ENCODE data around the gene NCAM2. TPM values are rescaled to one million over a fixed set of nuclear protein-coding genes. Genes with fewer than 3 reads are reported as not detected.
A peak's percentile ranks its signal among the peaks of the same experiment; 100 is the strongest.

NCAM2 gene
- polyA plus RNA-seq, 3 donors, result not detected

DNA sequence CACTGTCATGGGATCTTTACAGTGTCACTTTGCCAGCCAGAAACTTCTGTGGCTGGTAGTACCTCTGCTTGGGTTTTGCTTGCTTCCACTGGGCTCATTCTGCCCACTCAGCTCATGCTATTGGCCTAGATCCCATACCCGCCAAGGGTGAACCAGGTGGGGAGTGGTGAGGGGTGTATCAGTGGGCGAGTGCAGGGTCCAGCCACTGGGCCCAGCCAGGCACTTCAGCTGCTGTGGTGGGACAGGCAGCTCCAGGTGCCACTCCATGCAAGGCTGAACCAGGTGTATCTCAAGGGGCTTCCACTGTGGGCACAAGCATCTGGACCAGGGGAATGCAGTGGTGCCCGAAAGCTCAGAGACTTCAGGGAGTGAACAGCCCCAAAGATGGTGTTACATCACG is 398.2 kb downstream of the NCAM2 start:
- TF ChIP-seq, protein P1, sequence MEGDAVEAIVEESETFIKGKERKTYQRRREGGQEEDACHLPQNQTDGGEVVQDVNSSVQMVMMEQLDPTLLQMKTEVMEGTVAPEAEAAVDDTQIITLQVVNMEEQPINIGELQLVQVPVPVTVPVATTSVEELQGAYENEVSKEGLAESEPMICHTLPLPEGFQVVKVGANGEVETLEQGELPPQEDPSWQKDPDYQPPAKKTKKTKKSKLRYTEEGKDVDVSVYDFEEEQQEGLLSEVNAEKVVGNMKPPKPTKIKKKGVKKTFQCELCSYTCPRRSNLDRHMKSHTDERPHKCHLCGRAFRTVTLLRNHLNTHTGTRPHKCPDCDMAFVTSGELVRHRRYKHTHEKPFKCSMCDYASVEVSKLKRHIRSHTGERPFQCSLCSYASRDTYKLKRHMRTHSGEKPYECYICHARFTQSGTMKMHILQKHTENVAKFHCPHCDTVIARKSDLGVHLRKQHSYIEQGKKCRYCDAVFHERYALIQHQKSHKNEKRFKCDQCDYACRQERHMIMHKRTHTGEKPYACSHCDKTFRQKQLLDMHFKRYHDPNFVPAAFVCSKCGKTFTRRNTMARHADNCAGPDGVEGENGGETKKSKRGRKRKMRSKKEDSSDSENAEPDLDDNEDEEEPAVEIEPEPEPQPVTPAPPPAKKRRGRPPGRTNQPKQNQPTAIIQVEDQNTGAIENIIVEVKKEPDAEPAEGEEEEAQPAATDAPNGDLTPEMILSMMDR (IDR thresholded peaks at IDR 0.05), result no peak
- H2AFZ ChIP-seq (ENCODE audit: insufficient read depth, low read depth, low read length, poor library complexity, severe bottlenecking), result no peak overlapping the region
- no peak overlapping the region for H3K9ac ChIP-seq (ENCODE audit: insufficient read depth, low read length, poor library complexity, severe bottlenecking)
- H3K36me3 ChIP-seq (replicated peaks in 1 of 2; ENCODE audit: control insufficient read depth in 1 of 2, insufficient read depth in 2 of 2, low read length in 2 of 2), result no peaks in the 10 kb centered on the region
- Mint-ChIP-seq H3K27me3 (ENCODE audit: low read depth in 3 of 3) (peaks cover 0 to 1% (median 0%) of the 10 kb centered on the region in 3 donors), H3K27ac (no peak overlapping the region), H3K36me3 (no peaks in the 10 kb centered on the region), H3K9me3 (peaks cover 13 to 26% (median 23%) of the 10 kb centered on the region in 7 donors), H3K4me1 (no peaks in the 10 kb centered on the region), H3K4me3 (no peak overlapping the region)
- no peaks in the 10 kb centered on the region for H3K27me3 ChIP-seq (ENCODE audit: control insufficient read depth in 2 of 2, insufficient read depth in 2 of 2, low read length in 2 of 2)
- no peak overlapping the region for H3K27ac ChIP-seq (ENCODE audit: low read depth in 1 of 2, low read length in 2 of 2)
- H4K20me1 ChIP-seq (ENCODE audit: insufficient read depth, low read length), result no peaks in the 10 kb centered on the region
- H3K4me2 ChIP-seq (replicated peaks; ENCODE audit: extremely low read depth, low read length, poor library complexity, severe bottlenecking), result no peak overlapping the region
- H3K4me1 ChIP-seq (ENCODE audit: control insufficient read depth in 1 of 2, insufficient read depth in 2 of 2, low read length in 2 of 2), result no peaks in the 10 kb centered on the region
- DNase-seq, result no peak
- peaks cover 23 to 31% of the 10 kb centered on the region in 2 donors for H3K9me3 ChIP-seq (replicated peaks in 1 of 2; ENCODE audit: control insufficient read depth in 1 of 2, insufficient read depth in 1 of 2, low read length in 2 of 2)
- 97% methylated on average over 4 of the region's 4 CpGs for WGBS (ENCODE audit: insufficient coverage)
- no peaks in the 10 kb centered on the region for H3K79me2 ChIP-seq (ENCODE audit: insufficient read depth, low read length)
- H3K4me3 ChIP-seq (replicated peaks in 1 of 3; ENCODE audit: low read depth in 2 of 3, low read length in 3 of 3), result no peak overlapping the region
- intact Hi-C loops (cut with micrococcal nuclease), result no loop called here

DNA sequence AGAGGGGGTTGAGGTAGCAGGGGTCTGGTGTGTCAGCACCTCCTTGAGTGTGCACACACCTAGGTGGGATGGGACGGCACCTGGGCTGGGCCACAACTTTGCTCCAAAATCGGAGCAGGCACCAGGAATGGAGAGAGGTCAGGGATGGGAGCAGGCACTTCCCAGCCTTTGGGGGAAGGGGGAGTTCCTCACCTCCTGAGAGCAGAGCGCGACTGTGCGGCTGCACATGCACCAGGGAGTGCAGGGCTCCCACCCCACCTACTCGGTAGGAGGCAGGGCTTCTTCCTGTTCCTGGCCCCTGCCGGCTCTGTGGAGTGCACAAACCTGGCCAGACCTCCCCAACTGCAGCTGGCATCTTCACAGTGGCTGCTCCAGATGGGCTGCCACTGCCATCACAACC is 399.3 kb downstream of the NCAM2 start:
- Histone ChIP-seq H3K9ac (ENCODE audit: insufficient read depth, low read length, poor library complexity, severe bottlenecking) (no peak overlapping the region), H2AFZ (ENCODE audit: insufficient read depth, low read depth, low read length, poor library complexity, severe bottlenecking) (no peak overlapping the region), H3K4me3 (replicated peaks in 1 of 3; ENCODE audit: low read depth in 2 of 3, low read length in 3 of 3) (no peak overlapping the region), H3K27me3 (ENCODE audit: control insufficient read depth in 2 of 2, insufficient read depth in 2 of 2, low read length in 2 of 2) (no peaks in the 10 kb centered on the region), H3K79me2 (ENCODE audit: insufficient read depth, low read length) (no peaks in the 10 kb centered on the region), H3K36me3 (replicated peaks in 1 of 2; ENCODE audit: control insufficient read depth in 1 of 2, insufficient read depth in 2 of 2, low read length in 2 of 2) (no peaks in the 10 kb centered on the region), H3K9me3 (replicated peaks in 1 of 2; ENCODE audit: control insufficient read depth in 1 of 2, insufficient read depth in 1 of 2, low read length in 2 of 2) (peaks cover 31% of the 10 kb centered on the region in 2 donors), H3K4me2 (replicated peaks; ENCODE audit: extremely low read depth, low read length, poor library complexity, severe bottlenecking) (no peak overlapping the region), H3K4me1 (ENCODE audit: control insufficient read depth in 1 of 2, insufficient read depth in 2 of 2, low read length in 2 of 2) (no peaks in the 10 kb centered on the region), H3K27ac (ENCODE audit: low read depth in 1 of 2, low read length in 2 of 2) (no peak overlapping the region), H4K20me1 (ENCODE audit: insufficient read depth, low read length) (no peaks in the 10 kb centered on the region)
- intact Hi-C loops (cut with micrococcal nuclease), result no loop called here
- Mint-ChIP-seq H3K4me3 (no peak overlapping the region), H3K9me3 (peaks cover 14 to 28% (median 26%) of the 10 kb centered on the region in 7 donors), H3K27ac (peak overlapping the region in 1 of 7 donors; percentile 20), H3K36me3 (no peaks in the 10 kb centered on the region), H3K4me1 (no peaks in the 10 kb centered on the region), H3K27me3 (ENCODE audit: low read depth in 3 of 3) (peaks cover 0 to 1% (median 0%) of the 10 kb centered on the region in 3 donors)
- TF ChIP-seq, protein P1 (IDR thresholded peaks at IDR 0.05), result no peak
- 98% methylated on average over 7 of the region's 7 CpGs for WGBS (ENCODE audit: insufficient coverage)
- no peak for DNase-seq

Data from CD14-positive monocyte (primary cell).